ENCODE measurements around the gene NBAS. TPM values are rescaled to one million over a fixed set of nuclear protein-coding genes. Genes with fewer than 3 reads are reported as not detected.

NBAS gene
- polyA plus RNA-seq, 1 experiment, result 35.6 TPM

GRCh38 chr2:15425712-15426111, 135.4 kb downstream of the NBAS start:
- DNase-seq (ENCODE audit: low read depth), result no peak
- no peak for TF ChIP-seq CTCF (IDR thresholded peaks at IDR 0.05; ENCODE audit: insufficient read depth, low read depth, low read length)
- no peaks in the 10 kb centered on the region for H3K36me3 ChIP-seq (ENCODE audit: control insufficient read depth, insufficient read depth, low read length)
- no peak overlapping the region for H3K4me3 ChIP-seq (ENCODE audit: low read depth, low read length)
- H3K27me3 ChIP-seq (ENCODE audit: control insufficient read depth, insufficient read depth, low read length), result no peaks in the 10 kb centered on the region
- POLR2A ChIA-PET, result no interaction called here
- CTCF ChIA-PET, result no interaction called here

GRCh38 chr2:15421753-15422152, 139.4 kb downstream of the NBAS start:
- H3K36me3 ChIP-seq (ENCODE audit: control insufficient read depth, insufficient read depth, low read length), result no peaks in the 10 kb centered on the region
- TF ChIP-seq CTCF (IDR thresholded peaks at IDR 0.05; ENCODE audit: insufficient read depth, low read depth, low read length), result no peak
- H3K4me3 ChIP-seq (ENCODE audit: low read depth, low read length), result no peak overlapping the region
- POLR2A ChIA-PET, result no interaction called here
- CTCF ChIA-PET, result no interaction called here
- H3K27me3 ChIP-seq (ENCODE audit: control insufficient read depth, insufficient read depth, low read length), result no peaks in the 10 kb centered on the region
- DNase-seq (ENCODE audit: low read depth), result no peak

GRCh38 chr2:15415748-15416147, 145.4 kb downstream of the NBAS start:
- no peak for DNase-seq (ENCODE audit: low read depth)
- Histone ChIP-seq H3K36me3 (ENCODE audit: control insufficient read depth, insufficient read depth, low read length) (peaks cover 3% of the 10 kb centered on the region; the same call in 1 of the 2 replicates), H3K27me3 (ENCODE audit: control insufficient read depth, insufficient read depth, low read length) (no peaks in the 10 kb centered on the region), H3K4me3 (ENCODE audit: low read depth, low read length) (no peak overlapping the region)
- no peak for TF ChIP-seq CTCF (IDR thresholded peaks at IDR 0.05; ENCODE audit: insufficient read depth, low read depth, low read length)
- CTCF ChIA-PET, result no interaction called here
- POLR2A ChIA-PET, result no interaction called here

- Histone ChIP-seq H3K4me3 (ENCODE audit: low read depth, low read length) (no peak overlapping the region), H3K36me3 (ENCODE audit: control insufficient read depth, insufficient read depth, low read length) (peaks cover 3% of the 10 kb centered on the region; the same call in 1 of the 2 replicates), H3K27me3 (ENCODE audit: control insufficient read depth, insufficient read depth, low read length) (no peaks in the 10 kb centered on the region)
- POLR2A ChIA-PET, result no interaction called here
- DNase-seq (ENCODE audit: low read depth), result no peak
- no peak for TF ChIP-seq CTCF (IDR thresholded peaks at IDR 0.05; ENCODE audit: insufficient read depth, low read depth, low read length)
- CTCF ChIA-PET, result interaction anchor here (1.3 kb wide), 2 partner anchors 18 to 165 kb away, joined by 3 read pairs; no protein-coding TSS in a partner anchor
Measured at GRCh38 chr2:15412779-15413178, 148.4 kb downstream of the NBAS start.

- CTCF ChIA-PET, result interaction anchor here (1.3 kb wide), 2 partner anchors 18 to 165 kb away, joined by 3 read pairs; no protein-coding TSS in a partner anchor
- H3K36me3 ChIP-seq (ENCODE audit: control insufficient read depth, insufficient read depth, low read length), result peaks cover 3% of the 10 kb centered on the region; the same call in 1 of the 2 replicates
- no peak for TF ChIP-seq CTCF (IDR thresholded peaks at IDR 0.05; ENCODE audit: insufficient read depth, low read depth, low read length)
- POLR2A ChIA-PET, result no interaction called here
- H3K4me3 ChIP-seq (ENCODE audit: low read depth, low read length), result no peak overlapping the region
- DNase-seq (ENCODE audit: low read depth), result no peak
- no peaks in the 10 kb centered on the region for H3K27me3 ChIP-seq (ENCODE audit: control insufficient read depth, insufficient read depth, low read length)
Measured at GRCh38 chr2:15412309-15412708, 148.8 kb downstream of the NBAS start.

Data from BJ (cell line).